Middle frontal gyrus (tissue), 1 donor: ENCODE results near the gene TBCD.

Experiments used
- DNase-seq: peaks from one replicate; pipeline ENCODE4 v3.0.0-alpha.2; 2015; ENCODE audit warnings: low spot score; ENCODE audit errors: extremely low spot score

Gene TBCD

DNA sequence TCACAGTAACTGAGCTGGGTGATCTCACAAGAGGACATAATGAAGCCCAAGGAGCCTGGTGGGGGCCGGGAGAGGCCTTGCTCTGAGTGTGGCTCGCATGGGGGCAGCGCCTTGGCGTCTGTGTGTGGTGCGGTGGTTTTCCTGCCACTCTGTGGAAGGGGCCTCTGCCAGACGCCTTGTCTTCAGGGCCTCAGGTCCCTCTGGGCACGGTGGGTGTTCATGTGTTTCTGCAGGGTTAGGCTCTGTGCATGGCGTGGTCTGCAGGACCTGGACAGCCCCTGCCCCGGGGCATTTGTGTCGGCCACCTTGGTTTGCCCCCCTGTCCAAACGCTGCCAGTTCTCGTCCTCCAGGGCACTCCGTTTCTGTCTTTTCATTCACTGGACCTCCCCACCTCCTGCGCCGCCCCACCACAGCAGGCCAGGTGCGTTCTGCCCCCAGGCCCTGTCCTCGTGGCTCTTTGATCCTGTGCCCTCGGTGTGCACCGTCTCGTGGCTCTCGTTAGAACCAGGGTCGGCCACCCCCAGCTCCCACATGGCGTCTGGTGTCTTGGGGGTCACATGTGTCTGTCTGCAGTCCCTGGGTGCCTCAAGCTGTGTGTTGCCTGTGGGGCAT is 131.7 kb downstream of the TBCD start:
- no peak for DNase-seq

DNA sequence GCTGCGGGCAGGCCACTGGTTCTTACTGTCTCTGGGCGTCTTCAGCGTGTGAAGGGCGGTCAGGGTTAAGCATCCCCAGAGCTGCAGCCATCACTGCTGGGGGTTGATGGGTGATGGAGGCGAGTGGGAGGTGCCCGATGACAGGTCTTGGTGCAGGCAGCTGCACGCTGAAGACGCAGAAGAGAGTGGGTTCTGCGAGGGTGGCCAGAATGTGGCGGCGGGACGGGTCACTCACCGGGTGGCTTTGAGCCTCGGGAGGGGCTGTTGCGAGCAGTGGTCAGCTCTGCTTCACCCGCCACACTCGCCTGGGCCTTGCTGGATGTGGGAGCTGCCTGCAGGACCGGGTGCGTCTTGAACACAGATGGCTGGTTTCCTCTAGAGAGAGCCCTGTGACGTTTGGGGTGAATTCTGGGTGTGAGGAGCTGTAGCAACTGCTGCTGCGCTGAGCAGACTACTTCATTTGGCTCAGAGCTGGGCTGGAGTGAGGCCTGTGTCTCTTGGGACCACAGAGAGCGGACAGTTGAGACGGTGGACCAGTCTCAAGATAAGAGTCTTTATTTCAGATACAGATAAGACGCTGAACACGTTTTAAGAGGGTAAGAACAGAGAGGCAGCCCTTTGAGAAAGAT is 132.6 kb downstream of the TBCD start:
- DNase-seq, result no peak

DNA sequence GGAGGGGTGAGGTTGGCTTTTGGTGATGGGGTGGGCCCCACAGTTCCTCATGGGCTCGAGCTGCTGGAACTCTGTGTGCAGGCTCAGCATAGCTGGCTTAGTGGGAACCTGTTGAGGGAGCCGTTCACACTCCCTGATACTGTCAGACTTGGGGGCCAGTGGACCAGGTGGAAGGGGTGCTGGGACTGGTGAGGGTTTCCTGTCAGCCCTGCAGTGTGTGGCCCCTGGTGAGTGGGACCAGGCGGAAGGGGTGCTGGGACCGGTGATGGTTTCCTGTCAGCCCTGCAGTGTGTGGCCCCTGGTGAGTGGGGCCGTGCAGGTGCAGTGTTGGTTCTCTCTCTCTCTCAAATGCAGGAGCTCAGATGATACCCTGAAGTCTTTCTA is 133.1 kb downstream of the TBCD start:
- DNase-seq, result no peak

DNA sequence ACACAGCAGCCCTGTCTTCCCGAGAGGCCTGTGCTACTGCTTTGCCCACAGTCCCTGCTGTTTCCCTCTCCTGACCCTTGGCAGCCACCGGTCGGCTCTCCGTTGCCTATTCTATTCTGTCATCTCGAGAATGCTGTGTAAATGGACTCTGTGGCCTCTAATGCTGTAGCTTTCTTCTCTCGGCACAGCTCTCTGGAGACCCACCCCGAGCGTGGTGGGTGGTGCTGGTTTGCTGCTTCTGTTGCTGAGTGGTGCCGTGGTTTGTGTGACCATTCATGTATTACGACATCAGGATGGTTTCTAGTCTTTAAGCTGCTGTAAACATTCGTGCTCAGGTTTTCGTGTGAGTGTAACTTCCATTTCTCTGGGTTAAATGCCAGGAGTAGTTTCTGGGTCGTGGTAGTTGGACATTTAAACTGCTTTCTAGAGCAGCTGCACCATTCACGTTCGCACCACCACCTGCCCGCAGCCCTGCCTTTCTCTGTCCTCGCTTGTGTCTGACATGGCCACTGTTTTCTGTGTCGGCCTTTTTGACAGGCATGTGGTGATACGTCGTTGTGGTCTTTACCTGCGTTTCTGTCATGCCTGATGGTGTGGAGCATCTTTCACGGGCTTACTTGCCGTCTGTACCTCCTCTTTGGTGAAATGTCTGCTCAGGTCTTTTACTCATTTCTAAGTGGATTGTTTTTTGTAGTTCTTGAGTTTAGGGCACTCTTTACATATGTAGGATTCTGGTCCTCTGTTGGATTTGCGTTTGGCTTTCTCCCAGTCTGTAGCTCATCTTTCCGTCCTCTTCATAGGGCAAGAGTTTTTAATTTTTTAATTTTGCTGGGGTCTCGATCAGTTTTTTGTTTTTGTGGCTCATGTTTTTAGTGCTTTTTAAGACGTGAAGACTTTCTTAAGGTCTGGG is 135.6 kb downstream of the TBCD start:
- no peak for DNase-seq

- DNase-seq, result no peak
These were observed 137.0 kb downstream of the TBCD start for GRCh38 chr17:82888583-82889495.

DNA sequence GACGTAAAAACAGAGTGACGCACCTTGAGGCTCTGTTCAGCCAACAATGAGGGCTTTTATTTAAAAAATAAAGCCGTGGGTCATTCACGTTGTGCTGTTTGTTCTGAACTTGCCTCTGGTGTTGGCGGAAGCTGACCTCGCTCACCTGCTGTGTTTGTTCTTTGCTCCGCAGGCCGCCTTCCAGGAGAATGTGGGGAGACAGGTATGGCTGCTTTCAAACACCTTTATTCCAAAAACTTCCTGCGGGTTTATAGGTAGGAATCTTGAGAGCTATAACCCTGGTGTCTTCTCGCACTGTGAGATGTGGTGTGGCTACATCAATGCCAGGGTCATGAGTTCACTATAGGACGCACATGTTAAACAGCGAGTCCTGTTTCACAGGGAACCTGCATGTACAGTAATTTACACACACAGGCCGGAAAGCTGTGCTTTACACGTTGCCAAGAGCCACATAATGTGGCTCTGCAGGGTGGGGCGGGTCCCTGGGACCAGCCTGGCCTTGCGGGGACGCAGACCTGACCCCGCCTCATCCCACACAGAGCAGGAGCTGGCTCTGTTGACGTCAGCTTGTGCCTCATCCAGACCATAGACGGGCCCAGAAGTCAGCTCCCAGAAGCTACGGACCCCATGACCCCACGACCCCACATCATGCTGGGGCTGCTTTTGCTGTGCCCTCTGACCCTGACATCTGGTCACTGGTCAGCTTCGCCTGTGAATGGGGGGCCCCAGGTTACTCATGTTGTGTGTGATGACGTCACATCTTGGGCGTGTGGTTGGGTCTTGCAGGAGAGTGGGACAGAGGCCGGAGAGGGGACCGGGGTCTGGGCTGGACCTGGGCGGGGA is 137.9 kb downstream of the TBCD start:
- DNase-seq, result no peak

DNA sequence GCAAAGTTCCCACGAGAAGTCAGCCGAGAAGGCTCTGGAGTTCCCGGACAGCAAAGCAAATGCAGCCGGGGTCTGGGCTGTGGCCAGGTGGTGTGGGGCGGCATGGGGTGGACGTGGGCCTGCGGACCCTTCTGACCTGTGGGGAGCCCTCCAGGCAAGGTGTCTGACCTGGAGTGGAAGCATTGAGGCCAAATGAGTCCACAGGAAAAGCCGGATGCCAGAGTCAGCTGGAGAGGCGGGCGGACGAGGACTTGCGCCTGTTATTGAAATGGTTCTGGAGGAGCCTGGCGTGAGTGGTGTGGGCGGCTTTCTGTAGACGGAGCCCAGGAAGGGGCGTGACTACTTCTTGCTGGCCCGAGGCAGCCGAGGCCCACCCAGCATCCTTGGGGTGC is 138.5 kb downstream of the TBCD start:
- no peak for DNase-seq

GRCh38 chr17:82890926-82891678 is 139.2 kb downstream of the TBCD start:
- no peak for DNase-seq

GRCh38 chr17:82891911-82892310 is 140.0 kb downstream of the TBCD start:
- DNase-seq, result no peak

- DNase-seq, result no peak
These were observed 141.2 kb downstream of the TBCD start for GRCh38 chr17:82892899-82893565.

DNA sequence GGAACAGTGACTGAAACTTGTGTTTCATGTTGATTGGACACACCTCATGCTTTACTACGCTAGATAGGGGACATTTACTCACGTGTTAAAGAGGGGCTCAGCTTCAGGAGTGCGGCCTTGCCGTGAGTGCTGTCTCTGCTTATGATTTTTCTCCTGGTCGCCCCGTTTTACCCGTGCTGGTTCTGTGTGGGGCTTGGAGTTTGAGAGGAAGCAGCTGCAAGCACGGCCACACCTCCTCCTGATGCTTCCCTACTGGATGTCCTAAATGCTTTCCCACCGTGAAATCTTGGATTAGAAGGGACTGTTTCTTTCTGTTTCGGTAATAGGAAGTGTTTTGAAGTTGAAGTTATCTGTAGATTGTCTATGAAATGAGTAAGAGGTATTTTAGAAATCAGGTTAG is 141.9 kb downstream of the TBCD start:
- DNase-seq, result no peak

GRCh38 chr17:82894389-82894788 is 142.5 kb downstream of the TBCD start:
- DNase-seq, result no peak

DNA sequence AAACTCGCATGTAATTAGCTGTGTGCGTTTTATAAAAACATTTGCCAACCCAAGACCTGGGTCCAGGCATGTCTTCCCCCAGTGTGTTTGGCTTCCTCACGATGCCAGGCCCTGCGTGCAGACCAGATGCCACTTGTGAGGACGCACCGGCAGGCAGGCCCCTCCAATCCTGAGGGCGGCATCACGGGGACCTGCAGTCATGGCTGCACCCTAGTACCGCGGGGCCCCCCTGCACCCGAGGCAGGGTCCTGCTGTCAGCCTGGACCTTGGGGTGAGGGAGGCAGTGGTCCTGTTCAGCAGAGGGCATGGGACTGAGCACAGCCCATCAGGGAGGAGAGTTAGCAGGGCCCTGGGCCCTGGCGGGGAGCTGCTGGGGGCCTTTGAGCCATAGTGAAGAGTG is 143.2 kb downstream of the TBCD start:
- no peak for DNase-seq

DNA sequence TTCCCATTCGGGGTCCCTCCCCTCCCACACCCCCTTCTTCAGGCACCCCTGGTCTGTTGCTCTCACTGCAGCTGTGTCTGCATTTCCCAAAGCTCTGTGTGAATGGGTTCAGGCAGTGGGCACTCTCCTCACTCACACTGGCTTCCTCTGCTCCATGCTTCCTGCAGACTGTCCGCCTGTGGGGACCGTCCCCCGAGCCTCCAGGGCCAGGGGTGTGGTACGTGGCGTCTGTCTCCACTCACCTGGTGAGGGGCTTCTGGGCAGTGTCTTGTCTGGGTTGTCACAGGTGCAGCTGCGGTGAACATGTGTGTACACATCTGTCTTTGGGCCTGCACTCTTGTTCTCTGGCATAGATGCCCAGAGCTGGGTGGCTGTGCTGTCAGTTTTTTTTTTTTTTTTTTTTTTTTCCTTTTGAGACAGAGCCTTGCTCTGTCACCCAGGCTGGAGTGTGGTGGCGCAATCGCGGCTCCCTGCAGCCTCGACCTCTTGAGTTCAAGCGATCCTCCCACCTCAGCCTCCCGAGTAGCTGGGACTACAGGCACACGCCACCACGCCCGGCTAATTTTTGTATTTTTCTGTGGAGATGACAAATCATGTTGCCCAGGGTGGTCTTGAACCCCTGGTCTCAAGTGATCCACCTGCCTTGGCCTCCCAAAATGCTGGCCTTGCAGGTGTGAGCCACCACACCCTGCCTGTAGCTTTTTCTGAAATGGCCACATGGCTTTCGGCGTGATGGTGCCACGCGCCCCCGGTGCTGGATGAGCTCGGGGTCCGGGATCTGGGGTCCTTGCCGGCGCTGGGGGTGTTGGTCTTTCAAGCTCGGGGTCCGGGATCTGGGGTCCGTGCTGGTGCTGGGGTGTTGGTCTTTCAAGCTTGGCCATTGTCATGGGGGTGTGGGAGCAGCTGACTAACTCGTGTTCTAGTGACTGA is 144.5 kb downstream of the TBCD start:
- no peak for DNase-seq

DNA sequence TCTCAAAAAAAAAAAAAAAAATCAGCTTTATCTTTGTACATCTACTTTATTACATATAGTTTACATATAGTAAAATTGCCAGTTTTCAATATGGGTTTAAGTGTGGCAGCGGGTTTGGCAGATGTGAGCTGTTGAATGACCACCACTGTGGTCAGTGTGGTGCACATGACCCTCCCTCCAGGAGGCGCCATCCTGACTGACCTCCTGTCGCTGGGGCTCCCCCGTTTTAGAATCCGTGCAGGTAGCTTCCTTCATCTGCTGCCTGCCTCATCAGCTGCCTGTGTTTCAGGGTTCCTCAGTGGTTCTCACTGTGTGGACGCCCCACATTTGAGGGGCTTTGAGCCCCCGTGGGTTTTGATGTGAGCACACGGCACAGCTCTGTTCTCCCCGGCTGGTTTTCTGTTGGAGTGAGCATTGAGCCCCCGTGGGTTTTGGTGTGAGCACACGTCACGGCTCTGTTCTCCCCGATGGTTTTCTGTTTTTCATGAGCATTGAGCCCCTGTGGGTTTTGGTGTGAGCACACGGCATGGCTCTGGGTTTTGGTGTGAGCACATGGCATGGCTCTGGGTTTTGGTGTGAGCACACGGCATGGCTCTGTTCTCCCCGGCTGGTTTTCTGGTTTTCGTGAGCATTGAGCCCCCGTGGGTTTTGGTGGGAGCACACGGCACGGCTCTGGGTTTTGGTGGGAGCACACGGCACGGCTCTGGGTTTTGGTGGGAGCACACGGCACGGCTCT is 145.8 kb downstream of the TBCD start:
- no peak for DNase-seq

DNA sequence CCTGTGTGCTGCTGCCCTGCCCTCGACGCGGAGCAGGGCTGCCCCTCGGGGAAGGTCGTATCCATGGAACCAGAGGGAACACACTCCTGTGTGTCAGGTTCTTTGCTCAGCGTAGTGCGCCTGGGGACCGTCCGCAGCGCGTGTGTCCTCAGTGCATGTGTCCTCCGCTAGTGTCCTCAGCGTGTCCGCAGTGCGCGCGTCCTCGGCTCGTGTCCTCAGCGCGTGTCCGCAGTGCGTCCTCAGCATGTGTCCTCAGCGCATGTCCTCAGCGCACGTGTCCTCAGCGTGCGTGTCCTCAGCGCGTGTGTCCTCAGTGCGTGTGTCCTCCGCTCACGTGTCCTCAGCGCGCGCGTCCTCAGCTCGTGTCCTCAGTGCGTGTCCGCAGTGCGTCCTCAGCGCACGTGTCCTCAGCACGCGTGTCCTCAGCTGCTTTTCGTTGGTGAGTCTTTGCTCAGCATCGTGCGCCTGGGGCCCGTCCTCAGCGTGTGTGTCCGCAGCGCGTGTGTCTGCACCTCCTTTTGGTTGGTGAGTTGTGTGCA is 147.2 kb downstream of the TBCD start:
- DNase-seq, result no peak

- no peak for DNase-seq
These were observed 148.1 kb downstream of the TBCD start for GRCh38 chr17:82899941-82900340.
